IMR-90 (cell line): ENCODE data around the gene PHETA1. TPM values are rescaled to one million over a fixed set of nuclear protein-coding genes. Genes with fewer than 3 reads are reported as not detected.
A peak's percentile ranks its signal among the peaks of the same experiment; 100 is the strongest.

Experiments used
- ATAC-seq: fragments of 200-7000 bp; cut with Tn5 transposase; 2 replicates; pipeline ENCODE4 v1.9.1; 2020; ENCODE audit warnings: low read depth, mild to moderate bottlenecking, moderate library complexity
- BruUV-seq: library from RNA; stranded (reverse); fragments of 400-500 nt; replicated peaks from 2 replicates; lab custom pipeline; 2021; lab: Mats Ljungman, UMichigan
- CTCF ChIA-PET: fragments of 300-600 bp; formaldehyde crosslinking; extraction: SDS; loops from one replicate; lab custom pipeline; 2021; ENCODE audit warnings: antibody characterized with exemption; lab: Yijun Ruan, JAX
- POLR2A ChIA-PET: fragments of 300-600 bp; sonication (Branson Sonifier 250); formaldehyde crosslinking; loops from one replicate; lab custom pipeline; 2022; ENCODE audit warnings: antibody characterized with exemption; ENCODE audit not compliant: unreplicated experiment; lab: Charles Lee
- DNase-seq: peaks from one replicate; pipeline ENCODE4 v3.0.0; 2013
- H2AFZ ChIP-seq: replicated peaks from 2 replicates; pipeline ENCODE3; 2013; ENCODE audit warnings: low read length, mild to moderate bottlenecking; ENCODE audit not compliant: poor library complexity
- H2AK5ac ChIP-seq: 2 replicates; pipeline ENCODE4 v1.6.1; 2013; ENCODE audit warnings: low read depth, low read length, inconsistent platforms
- H2AK9ac ChIP-seq: replicated peaks from 2 replicates; pipeline ENCODE3; 2013; ENCODE audit warnings: mild to moderate bottlenecking, low read depth, low read length, moderate library complexity; ENCODE audit not compliant: poor library complexity
- H2BK120ac ChIP-seq: 2 replicates; pipeline ENCODE4 v1.6.1; 2013; ENCODE audit warnings: low read depth, low read length, inconsistent platforms
- H2BK15ac ChIP-seq: 3 replicates; pipeline ENCODE4 v1.6.1; 2013; ENCODE audit warnings: low read depth, low read length, inconsistent platforms
- H2BK20ac ChIP-seq: 2 replicates; pipeline ENCODE4 v1.6.1; 2013; ENCODE audit warnings: low read depth, mild to moderate bottlenecking, inconsistent platforms, low read length, moderate library complexity
- H2BK5ac ChIP-seq: 2 replicates; pipeline ENCODE4 v1.6.1; 2013; ENCODE audit warnings: mild to moderate bottlenecking, low read depth, low read length, inconsistent platforms; ENCODE audit not compliant: poor library complexity, severe bottlenecking
- H3K14ac ChIP-seq: replicated peaks from 2 replicates; pipeline ENCODE4 v1.6.1; 2013; ENCODE audit warnings: low read depth, low read length, inconsistent platforms
- H3K18ac ChIP-seq: 2 replicates; pipeline ENCODE4 v1.6.1; 2013; ENCODE audit warnings: low read depth, low read length, control low read depth
- H3K23ac ChIP-seq: 2 replicates; pipeline ENCODE4 v1.6.1; 2013; ENCODE audit warnings: low read depth, low read length, inconsistent platforms
- H3K27ac ChIP-seq: 2 replicates; pipeline ENCODE4 v1.5.1; 2013; ENCODE audit warnings: mild to moderate bottlenecking, control low read depth, low read length; ENCODE audit not compliant: insufficient read depth
- H3K27me3 ChIP-seq: 2 replicates; pipeline ENCODE4 v1.6.1; 2013; ENCODE audit warnings: low read length; ENCODE audit not compliant: control insufficient read depth, insufficient read depth
- H3K36me3 ChIP-seq: 2 replicates; pipeline ENCODE4 v1.6.1; 2013; ENCODE audit warnings: low read length, mixed read lengths; ENCODE audit not compliant: control insufficient read depth, insufficient read depth
- H3K4ac ChIP-seq: 2 replicates; pipeline ENCODE4 v1.6.1; 2013; ENCODE audit warnings: low read depth, low read length, inconsistent platforms
- H3K4me1 ChIP-seq: 2 replicates; pipeline ENCODE4 v1.6.1; 2013; ENCODE audit warnings: low read length, mixed read lengths; ENCODE audit not compliant: control insufficient read depth, insufficient read depth
- H3K4me2 ChIP-seq: 2 replicates; pipeline ENCODE4 v1.6.1; 2013; ENCODE audit warnings: low read depth, mild to moderate bottlenecking, control low read depth, low read length, moderate library complexity
- H3K4me3 ChIP-seq: 2 replicates; pipeline ENCODE4 v1.5.1; 2013; ENCODE audit warnings: low read depth, mild to moderate bottlenecking, control low read depth, low read length, moderate library complexity; ENCODE audit not compliant: insufficient read depth
- H3K56ac ChIP-seq: 2 replicates; pipeline ENCODE4 v1.6.1; 2013; ENCODE audit warnings: low read length, inconsistent platforms; ENCODE audit not compliant: insufficient read depth; ENCODE audit errors: extremely low read depth
- H3K79me1 ChIP-seq, 2 experiments: 2 replicates each; pipeline ENCODE4 v1.6.1; 2013; ENCODE audit warnings: low read length in 2 of 2, inconsistent platforms in 1 of 2, low read depth in 1 of 2
- H3K9ac ChIP-seq: 2 replicates; pipeline ENCODE4 v1.6.1; 2013; ENCODE audit warnings: low read depth, low read length, control low read depth
- H3K9me1 ChIP-seq: 2 replicates; pipeline ENCODE4 v1.6.1; 2013; ENCODE audit warnings: low read length, inconsistent platforms; ENCODE audit not compliant: insufficient read depth
- H3K9me3 ChIP-seq: 2 replicates; pipeline ENCODE4 v1.6.1; 2013; ENCODE audit warnings: low read length; ENCODE audit not compliant: control insufficient read depth, insufficient read depth
- H4K20me1 ChIP-seq: 2 replicates; pipeline ENCODE4 v1.6.1; 2013; ENCODE audit warnings: low read length, inconsistent platforms; ENCODE audit not compliant: insufficient read depth
- H4K5ac ChIP-seq: 2 replicates; pipeline ENCODE4 v1.6.1; 2013; ENCODE audit warnings: mild to moderate bottlenecking, low read depth, low read length, control low read depth
- H4K8ac ChIP-seq, 2 experiments: 2 replicates each; pipeline ENCODE4 v1.6.1; 2013; ENCODE audit warnings: low read depth in 2 of 2, low read length in 2 of 2, control low read depth in 1 of 2, inconsistent platforms in 1 of 2
- H4K91ac ChIP-seq: 2 replicates; pipeline ENCODE4 v1.6.1; 2013; ENCODE audit warnings: low read depth, low read length, inconsistent platforms; ENCODE audit not compliant: insufficient read depth
- FOS ChIP-seq: fragments of 150-350 bp; IDR thresholded peaks from 2 replicates; pipeline ENCODE4 v1.6.1; 2016; ENCODE audit warnings: low read depth, low read length
- MXI1 ChIP-seq: IDR thresholded peaks from 2 replicates; pipeline ENCODE4 v1.6.1; 2012; ENCODE audit warnings: low read depth, mild to moderate bottlenecking, low read length, moderate library complexity, borderline replicate concordance
- RAD21 ChIP-seq: IDR thresholded peaks from 2 replicates; pipeline ENCODE4 v1.6.1; 2012; ENCODE audit warnings: low read length, improper control_type of control experiment
- RFX5 ChIP-seq: IDR thresholded peaks from 2 replicates; pipeline ENCODE4 v1.8.0; 2012; ENCODE audit warnings: low read depth, mild to moderate bottlenecking, low read length, moderate library complexity
- WGBS, 2 experiments: methylation state at CpG; one replicate each; pipeline versions ENCODE4 v1.1.5 to v1.1.7; 2013; ENCODE audit warnings: missing lambda C conversion rate in 2 of 2; ENCODE audit not compliant: insufficient read length in 1 of 2; ENCODE audit errors: extremely low coverage in 2 of 2; 5-methylcytosine and 5-hydroxymethylcytosine counted together
- dilution Hi-C: fragments of 300-500 bp; cut with HindIII; formaldehyde crosslinking; loops from one replicate; pipeline ENCODE4 v1.14.3; 2018; ENCODE audit warnings: low sequenced_read_pairs; ENCODE audit not compliant: unreplicated experiment
- in situ Hi-C: fragments of 300-500 bp; cut with MboI; formaldehyde crosslinking; loops from 3 replicates; pipeline ENCODE4 v1.14.3; 2019; ENCODE audit warnings: low sequenced_read_pairs, inconsistent platforms, mixed read lengths
- intact Hi-C: fragments of 100-400 bp; cut with micrococcal nuclease; formaldehyde crosslinking; loops from 2 replicates; pipeline ENCODE4 v1.10.0; 2022
- polyA plus RNA-seq, 3 experiments: library from polyadenylated mRNA; depleted of rRNA; stranded (reverse); fragments of >200 nt; gene quantifications; 2 replicates each; pipeline ENCODE4 v1.2.3, GENCODE V29; 2012; ENCODE audit warnings: low replicate concordance in 1 of 3
- total RNA-seq: library from RNA; depleted of rRNA; stranded (reverse); fragments of >200 nt; gene quantifications from 2 replicates; pipeline ENCODE4 v1.2.3, GENCODE V29; 2012
- TF ChIP-seq, protein P1 (sequence below): fragments of 150-350 bp; IDR thresholded peaks from 2 replicates; pipeline ENCODE4 v1.6.1; 2016; ENCODE audit warnings: low read depth, mild to moderate bottlenecking, low read length, moderate library complexity, borderline replicate concordance
- TF ChIP-seq, protein P2 (sequence below): conservative IDR thresholded peaks from 2 replicates; pipeline ENCODE4 v1.5.1; 2012; ENCODE audit warnings: mild to moderate bottlenecking, low read depth, low read length, improper control_type of control experiment

Gene PHETA1
- total and polyA plus RNA-seq, 2 of the 4 experiments (the other 2 are of a cell fraction): 3.2 to 6.6 TPM

DNA sequence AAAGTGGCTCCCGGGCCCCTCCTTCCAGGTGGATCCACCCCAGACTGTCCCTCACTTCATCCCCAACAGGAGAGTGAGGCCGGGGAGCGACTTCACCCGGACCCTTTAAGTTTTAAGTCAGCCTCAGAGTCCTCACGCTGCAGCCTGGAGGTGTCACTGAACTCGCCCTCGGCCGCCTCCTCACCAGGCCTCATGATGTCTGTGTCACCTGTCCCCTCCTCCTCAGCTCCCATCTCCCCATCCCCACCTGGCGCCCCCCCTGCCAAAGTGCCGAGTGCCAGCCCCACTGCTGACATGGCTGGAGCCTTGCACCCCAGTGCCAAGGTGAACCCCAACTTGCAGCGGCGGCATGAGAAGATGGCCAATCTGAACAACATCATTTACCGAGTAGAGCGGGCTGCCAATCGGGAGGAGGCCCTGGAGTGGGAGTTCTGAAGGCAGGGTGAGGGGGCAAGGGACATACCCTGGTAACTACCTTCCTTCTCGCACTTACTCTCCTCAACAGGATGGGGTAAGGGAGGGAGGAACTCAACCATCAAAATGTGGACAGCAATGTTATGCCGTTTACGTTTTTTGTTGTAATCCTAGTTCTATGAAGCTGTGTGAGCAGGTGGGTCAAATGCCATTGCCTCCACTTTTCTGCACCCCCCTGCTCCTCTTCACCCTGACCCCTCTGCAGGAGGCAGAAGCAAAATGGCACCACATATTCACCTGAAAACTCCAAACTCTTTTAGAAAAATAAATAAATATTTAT, 20.8 kb downstream of the PHETA1 start:
- no peak overlapping the region for H3K27ac ChIP-seq
- H3K36me3 ChIP-seq: no peaks in the 10 kb centered on the region
- H2BK15ac ChIP-seq: no peak overlapping the region
- no peak overlapping the region for H2BK5ac ChIP-seq
- no peak overlapping the region for H3K23ac ChIP-seq
- ATAC-seq (no peak), DNase-seq (no peak)
- CTCF ChIA-PET: no interaction called here
- TF ChIP-seq, protein P1, sequence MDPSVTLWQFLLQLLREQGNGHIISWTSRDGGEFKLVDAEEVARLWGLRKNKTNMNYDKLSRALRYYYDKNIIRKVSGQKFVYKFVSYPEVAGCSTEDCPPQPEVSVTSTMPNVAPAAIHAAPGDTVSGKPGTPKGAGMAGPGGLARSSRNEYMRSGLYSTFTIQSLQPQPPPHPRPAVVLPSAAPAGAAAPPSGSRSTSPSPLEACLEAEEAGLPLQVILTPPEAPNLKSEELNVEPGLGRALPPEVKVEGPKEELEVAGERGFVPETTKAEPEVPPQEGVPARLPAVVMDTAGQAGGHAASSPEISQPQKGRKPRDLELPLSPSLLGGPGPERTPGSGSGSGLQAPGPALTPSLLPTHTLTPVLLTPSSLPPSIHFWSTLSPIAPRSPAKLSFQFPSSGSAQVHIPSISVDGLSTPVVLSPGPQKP: no peak
- TF ChIP-seq, protein P2, sequence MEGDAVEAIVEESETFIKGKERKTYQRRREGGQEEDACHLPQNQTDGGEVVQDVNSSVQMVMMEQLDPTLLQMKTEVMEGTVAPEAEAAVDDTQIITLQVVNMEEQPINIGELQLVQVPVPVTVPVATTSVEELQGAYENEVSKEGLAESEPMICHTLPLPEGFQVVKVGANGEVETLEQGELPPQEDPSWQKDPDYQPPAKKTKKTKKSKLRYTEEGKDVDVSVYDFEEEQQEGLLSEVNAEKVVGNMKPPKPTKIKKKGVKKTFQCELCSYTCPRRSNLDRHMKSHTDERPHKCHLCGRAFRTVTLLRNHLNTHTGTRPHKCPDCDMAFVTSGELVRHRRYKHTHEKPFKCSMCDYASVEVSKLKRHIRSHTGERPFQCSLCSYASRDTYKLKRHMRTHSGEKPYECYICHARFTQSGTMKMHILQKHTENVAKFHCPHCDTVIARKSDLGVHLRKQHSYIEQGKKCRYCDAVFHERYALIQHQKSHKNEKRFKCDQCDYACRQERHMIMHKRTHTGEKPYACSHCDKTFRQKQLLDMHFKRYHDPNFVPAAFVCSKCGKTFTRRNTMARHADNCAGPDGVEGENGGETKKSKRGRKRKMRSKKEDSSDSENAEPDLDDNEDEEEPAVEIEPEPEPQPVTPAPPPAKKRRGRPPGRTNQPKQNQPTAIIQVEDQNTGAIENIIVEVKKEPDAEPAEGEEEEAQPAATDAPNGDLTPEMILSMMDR: no peak
- TF ChIP-seq RFX5 (no peak), FOS (no peak), RAD21 (no peak), MXI1 (no peak)
- no peak overlapping the region for H2AK5ac ChIP-seq
- peaks cover 1% of the 10 kb centered on the region; the same call in 1 of the 2 replicates for H3K27me3 ChIP-seq
- H2AFZ ChIP-seq: no peak overlapping the region
- no peak overlapping the region for H3K9ac ChIP-seq
- WGBS, 2 experiments: 86% methylated on average over 7 of the region's 18 CpGs; no CpG with 5 or more reads in 1 of the 2 experiments
- no peak overlapping the region for H2BK120ac ChIP-seq
- peaks cover 15% of the 10 kb centered on the region for H3K9me3 ChIP-seq
- in situ Hi-C loops: no loop called here
- no peaks in the 10 kb centered on the region for H4K20me1 ChIP-seq
- BruUV-seq: no TSS peak
- H3K4ac ChIP-seq: no peak overlapping the region
- H4K8ac ChIP-seq: no peak overlapping the region
- no peak overlapping the region for H3K56ac ChIP-seq
- H3K4me1 ChIP-seq: no peaks in the 10 kb centered on the region
- POLR2A ChIA-PET: no interaction called here
- H3K9me1 ChIP-seq: no peaks in the 10 kb centered on the region
- H3K4me2 ChIP-seq: no peak overlapping the region
- H3K18ac ChIP-seq: no peak overlapping the region
- dilution Hi-C loops: no loop called here
- H3K4me3 ChIP-seq: no peak overlapping the region
- no peak overlapping the region for H2BK20ac ChIP-seq
- no peak overlapping the region for H3K14ac ChIP-seq
- intact Hi-C loops: no loop called here
- H4K5ac ChIP-seq: no peak overlapping the region
- no peaks in the 10 kb centered on the region for H3K79me1 ChIP-seq
- H2AK9ac ChIP-seq: peak overlapping the region; percentile 50
- no peak overlapping the region for H4K91ac ChIP-seq
